COLO668 (cell line): ENCODE data around the gene C22orf39.

Experiments
- DNase-seq: peaks from one replicate; lab custom pipeline; 2025; ENCODE audit not compliant: unreplicated experiment; lab: John Stamatoyannopoulos, UW

C22orf39 gene

GRCh38 chr22:19477321-19478044 is 30.0 kb upstream of the C22orf39 start:
- DNase-seq = no peak

DNA sequence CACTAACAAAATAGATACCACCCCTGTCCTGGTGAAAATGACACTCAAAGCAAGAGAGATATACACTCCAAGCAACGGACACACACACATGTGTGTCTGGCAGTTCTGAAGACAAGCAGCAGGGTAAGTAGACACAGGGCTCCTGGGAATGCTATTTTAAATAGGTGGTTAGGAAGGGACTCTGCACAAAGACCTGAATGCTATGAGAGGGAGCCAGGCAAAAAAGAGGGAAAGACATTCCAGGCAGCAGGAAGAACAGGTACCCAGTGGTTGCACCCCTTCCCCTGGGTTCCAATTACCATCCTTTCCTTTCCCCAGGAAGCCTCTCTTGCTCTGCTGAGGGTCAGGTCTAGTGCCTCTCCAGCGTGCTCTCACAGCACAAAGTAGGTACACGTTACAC is 28.5 kb upstream of the C22orf39 start:
- no peak for DNase-seq

DNA sequence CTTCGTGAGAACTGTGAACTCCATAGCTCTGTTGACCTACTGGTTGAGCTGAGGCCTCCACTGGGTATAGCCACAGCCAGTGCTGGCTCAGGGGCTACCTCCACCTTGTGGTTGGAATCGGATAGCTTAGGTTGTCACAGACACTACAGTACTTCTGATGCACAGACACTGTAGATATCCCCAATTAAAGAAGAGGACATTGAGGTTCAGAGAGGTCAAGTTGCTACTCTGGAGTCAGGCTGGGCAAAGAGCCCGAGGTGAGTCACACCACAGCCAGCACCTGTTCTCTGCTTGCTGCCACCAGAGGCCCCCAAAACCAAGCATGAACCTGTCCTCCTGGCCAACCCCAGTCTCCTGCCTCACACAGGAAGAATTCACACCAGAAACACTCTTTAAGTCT is 26.1 kb upstream of the C22orf39 start:
- no peak for DNase-seq

- no peak for DNase-seq
Measured at GRCh38 chr22:19472233-19472632, 24.7 kb upstream of the C22orf39 start.

GRCh38 chr22:19471572-19471971 is 24.1 kb upstream of the C22orf39 start:
- no peak for DNase-seq

DNA sequence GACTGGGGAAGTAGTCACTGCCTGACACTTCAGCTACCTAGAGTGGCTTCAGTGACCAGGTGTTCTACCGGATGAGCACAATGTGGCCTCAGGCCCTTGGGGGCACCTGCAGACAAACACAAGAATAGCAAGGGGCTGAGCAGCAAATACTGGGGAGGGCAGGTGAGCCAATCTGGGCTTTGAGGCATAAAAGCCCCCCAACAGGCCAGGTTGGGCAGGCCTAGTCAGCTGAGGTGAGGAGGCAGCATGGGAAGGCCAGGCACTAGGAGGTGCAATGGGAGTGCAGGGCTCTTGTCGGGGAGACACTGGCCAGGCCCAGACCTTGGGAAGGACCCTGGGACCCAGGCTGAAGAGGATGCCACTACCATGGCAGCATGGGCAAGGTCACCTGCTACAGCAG is 22.5 kb upstream of the C22orf39 start:
- DNase-seq = no peak

- no peak for DNase-seq
Measured at GRCh38 chr22:19469421-19469820, 21.9 kb upstream of the C22orf39 start.

GRCh38 chr22:19467912-19468311 is 20.4 kb upstream of the C22orf39 start:
- DNase-seq = no peak

GRCh38 chr22:19466848-19467752 is 19.6 kb upstream of the C22orf39 start:
- no peak for DNase-seq

- DNase-seq = no peak
Measured at GRCh38 chr22:19466126-19466716, 18.7 kb upstream of the C22orf39 start.

- no peak for DNase-seq
Measured at GRCh38 chr22:19464975-19465374, 17.5 kb upstream of the C22orf39 start.

- DNase-seq = no peak
Measured at GRCh38 chr22:19464546-19464945, 17.0 kb upstream of the C22orf39 start.

GRCh38 chr22:19463491-19464469 is 16.3 kb upstream of the C22orf39 start:
- DNase-seq = no peak

DNA sequence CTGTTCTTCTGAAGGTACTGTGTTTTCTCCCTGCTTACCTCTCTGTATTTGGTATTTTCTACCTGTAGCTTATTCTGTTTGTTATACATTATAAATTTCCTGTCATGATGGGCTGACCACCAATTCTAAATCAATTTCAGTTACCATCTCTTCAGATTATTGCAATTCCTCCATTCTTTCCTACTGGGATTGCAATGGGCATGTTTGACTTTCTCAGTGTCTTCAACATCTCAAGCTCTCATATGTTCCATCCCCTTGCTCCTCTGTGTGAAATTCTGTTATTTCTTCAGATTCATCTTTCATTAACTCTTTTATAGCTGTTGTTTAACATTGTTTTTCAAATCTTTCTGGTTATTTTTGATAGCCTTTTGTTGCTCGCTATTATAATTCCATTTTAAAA is 15.5 kb upstream of the C22orf39 start:
- no peak for DNase-seq

- no peak for DNase-seq
Measured at GRCh38 chr22:19461506-19461905, 14.0 kb upstream of the C22orf39 start.

DNA sequence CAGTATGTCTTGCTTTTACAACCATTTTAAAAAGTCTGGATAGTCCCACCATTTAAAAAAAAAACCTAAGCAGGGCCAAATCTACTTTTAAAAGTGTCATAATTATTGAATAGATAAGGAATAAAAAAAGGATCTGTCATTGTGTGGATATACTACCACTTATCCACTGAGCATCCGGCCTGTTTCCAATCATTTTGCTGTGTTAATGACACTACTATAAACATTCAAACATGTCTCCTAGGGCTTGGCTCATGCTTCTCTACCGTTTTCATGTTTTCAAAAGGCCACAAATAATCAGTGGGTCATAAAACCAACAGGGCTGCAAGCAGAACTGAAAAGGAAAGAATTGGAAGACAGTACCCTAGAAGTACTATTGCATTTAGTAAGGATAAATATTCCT is 12.5 kb upstream of the C22orf39 start:
- no peak for DNase-seq

- DNase-seq = no peak
Measured at GRCh38 chr22:19457828-19458428, 10.4 kb upstream of the C22orf39 start.

DNA sequence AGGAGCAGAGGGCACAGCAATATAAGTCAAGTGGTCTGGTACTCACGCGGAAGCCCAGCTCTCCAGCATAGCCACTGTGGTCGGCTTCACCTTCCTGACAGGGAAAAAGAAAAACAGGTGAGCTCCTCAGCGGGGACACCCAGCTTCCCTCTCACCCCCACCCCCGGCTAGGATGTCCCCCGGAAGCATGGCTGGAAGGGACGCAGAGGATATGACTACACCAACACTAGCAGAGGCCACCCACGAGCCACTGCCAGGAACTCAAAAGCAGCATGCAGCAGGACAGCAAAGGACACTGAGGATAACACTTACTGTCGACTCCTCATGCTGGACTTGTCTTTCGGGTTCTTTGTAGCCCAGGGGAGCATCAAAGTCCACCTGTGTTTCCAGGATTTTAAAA is 9.0 kb upstream of the C22orf39 start:
- no peak for DNase-seq

- DNase-seq = no peak
Measured at GRCh38 chr22:19455585-19456370, 8.3 kb upstream of the C22orf39 start.

DNA sequence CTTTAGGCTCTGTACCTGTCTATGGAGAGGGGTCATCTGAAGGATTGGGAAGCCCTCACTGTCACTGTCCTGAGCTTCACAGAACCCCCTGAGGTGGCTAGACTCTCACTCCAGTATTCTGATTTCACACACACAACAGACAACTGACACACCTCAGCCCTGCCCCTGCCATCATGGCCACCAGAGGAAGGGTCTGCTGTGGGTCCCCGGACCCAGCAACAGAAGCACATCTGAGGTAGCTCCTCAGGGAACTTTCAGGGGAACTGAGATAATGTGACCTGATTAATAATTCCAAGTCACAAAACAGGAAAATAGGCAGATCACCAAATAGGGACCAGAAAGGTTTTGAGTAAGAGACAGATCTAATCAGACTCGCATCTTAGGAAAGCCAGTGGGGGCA is 7.5 kb upstream of the C22orf39 start:
- DNase-seq = no peak
